ENCODE measurements around the gene NKX3-2.

NKX3-2 gene

GRCh38 chr4:13540446-13541175 lies 3.7 kb downstream of the NKX3-2 start:
- no peaks in the 10 kb centered on the region for H3K9me3 ChIP-seq (ENCODE audit: control insufficient read depth, insufficient read depth, low read length)
- peaks cover under 1% of the 10 kb centered on the region; the same call in 1 of the 2 replicates for H3K4me1 ChIP-seq (ENCODE audit: insufficient read depth, low read length)
- H3K9ac ChIP-seq (ENCODE audit: low read depth, low read length): no peak overlapping the region
- no peaks in the 10 kb centered on the region for H3K36me3 ChIP-seq (ENCODE audit: insufficient read depth, low read length)

DNA sequence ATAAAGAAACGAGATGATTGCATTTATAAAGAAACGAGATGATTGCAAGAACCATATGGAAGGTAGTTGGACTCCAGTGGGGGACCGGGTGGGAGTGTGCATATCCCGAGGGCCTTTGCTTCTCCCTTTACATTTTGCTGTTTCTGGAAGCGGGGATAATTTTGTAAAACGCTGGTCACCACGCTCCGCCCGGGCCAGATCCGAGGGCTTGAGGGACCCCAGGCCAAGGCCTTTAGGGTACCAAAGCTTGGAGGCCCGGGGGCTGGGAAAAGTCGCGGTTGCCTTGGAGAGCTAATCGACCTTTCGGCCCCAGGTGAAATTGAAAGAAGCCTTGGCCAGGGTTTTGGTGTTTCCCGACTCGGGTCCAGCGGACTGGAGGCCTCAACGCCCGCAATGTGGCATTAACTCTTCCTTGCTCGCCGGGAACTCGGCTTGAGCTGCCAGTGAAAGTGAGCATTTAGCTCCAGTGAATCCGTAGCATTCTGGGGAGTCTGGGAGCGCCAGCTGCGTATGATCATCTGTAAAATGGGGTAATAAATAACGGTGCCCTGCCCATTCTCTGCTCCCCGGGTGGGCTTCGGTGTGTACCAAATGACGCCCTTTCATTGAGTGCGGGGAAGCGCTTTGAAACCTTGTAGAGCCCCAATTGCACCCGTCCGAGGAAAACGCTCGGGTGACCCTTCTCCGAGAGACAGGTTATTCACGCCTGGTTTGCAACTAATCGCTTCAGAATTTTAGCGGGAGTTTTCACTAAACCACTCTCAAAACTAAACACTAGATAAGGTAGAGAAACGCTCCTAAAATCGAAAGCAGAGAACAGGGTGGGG lies 4.5 kb downstream of the NKX3-2 start:
- Histone ChIP-seq H3K9me3 (ENCODE audit: control insufficient read depth, insufficient read depth, low read length) (no peaks in the 10 kb centered on the region), H3K9ac (ENCODE audit: low read depth, low read length) (peak overlapping the region; percentile 17; the same call in 1 of the 2 replicates), H3K36me3 (ENCODE audit: insufficient read depth, low read length) (no peaks in the 10 kb centered on the region), H3K4me1 (ENCODE audit: insufficient read depth, low read length) (peaks cover 3% of the 10 kb centered on the region; the same call in 1 of the 2 replicates)

DNA sequence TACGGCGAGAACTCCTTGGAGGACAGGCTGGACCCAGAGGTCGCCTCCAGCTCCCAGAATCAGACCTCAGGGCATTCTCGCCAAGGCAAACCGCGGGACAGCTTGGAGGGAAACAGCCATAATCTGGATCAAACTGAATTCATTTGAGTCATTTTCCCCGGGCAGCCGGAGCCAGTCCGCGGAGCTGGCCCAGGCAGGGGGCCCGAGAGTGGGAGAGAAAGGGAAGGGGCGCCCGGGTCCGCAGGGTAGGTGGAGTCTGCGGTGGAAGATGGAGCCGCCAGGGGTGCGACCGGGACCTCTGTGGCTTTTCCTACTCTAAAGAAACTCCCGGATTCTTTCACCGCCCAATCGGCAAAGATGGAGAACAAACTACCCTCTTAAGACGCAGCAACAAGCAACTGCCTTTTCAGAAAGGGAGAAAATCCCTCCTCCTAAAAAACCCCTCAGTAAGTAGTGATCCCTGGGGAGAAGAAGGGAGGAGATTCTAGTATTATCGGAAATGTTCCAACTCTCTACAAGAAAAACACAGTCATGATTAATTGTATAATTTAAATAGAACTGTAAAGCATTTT lies 5.2 kb downstream of the NKX3-2 start:
- Histone ChIP-seq H3K9me3 (ENCODE audit: control insufficient read depth, insufficient read depth, low read length) (no peaks in the 10 kb centered on the region), H3K36me3 (ENCODE audit: insufficient read depth, low read length) (no peaks in the 10 kb centered on the region), H3K9ac (ENCODE audit: low read depth, low read length) (no peak overlapping the region), H3K4me1 (ENCODE audit: insufficient read depth, low read length) (peaks cover 3% of the 10 kb centered on the region; the same call in 1 of the 2 replicates)

- Histone ChIP-seq H3K4me1 (ENCODE audit: insufficient read depth, low read length) (peaks cover 9% of the 10 kb centered on the region; the same call in 1 of the 2 replicates), H3K9me3 (ENCODE audit: control insufficient read depth, insufficient read depth, low read length) (no peaks in the 10 kb centered on the region)
Observed at GRCh38 chr4:13538427-13538973, 5.8 kb downstream of the NKX3-2 start.

GRCh38 chr4:13537832-13538177 lies 6.5 kb downstream of the NKX3-2 start:
- Histone ChIP-seq H3K9me3 (ENCODE audit: control insufficient read depth, insufficient read depth, low read length) (no peaks in the 10 kb centered on the region), H3K4me1 (ENCODE audit: insufficient read depth, low read length) (peaks cover 9% of the 10 kb centered on the region), H3K36me3 (ENCODE audit: insufficient read depth, low read length) (no peaks in the 10 kb centered on the region), H3K9ac (ENCODE audit: low read depth, low read length) (no peak overlapping the region)

More at GRCh38 chr4:13538427-13538973, 5.8 kb downstream of the NKX3-2 start:
- Histone ChIP-seq H3K9ac (ENCODE audit: low read depth, low read length) (no peak overlapping the region), H3K36me3 (ENCODE audit: insufficient read depth, low read length) (no peaks in the 10 kb centered on the region)

GRCh38 chr4:13537011-13537831 lies 7.1 kb downstream of the NKX3-2 start:
- Histone ChIP-seq H3K4me1 (ENCODE audit: insufficient read depth, low read length) (peaks cover 15% of the 10 kb centered on the region), H3K9ac (ENCODE audit: low read depth, low read length) (no peak overlapping the region), H3K9me3 (ENCODE audit: control insufficient read depth, insufficient read depth, low read length) (no peaks in the 10 kb centered on the region), H3K36me3 (ENCODE audit: insufficient read depth, low read length) (no peaks in the 10 kb centered on the region)

GRCh38 chr4:13536607-13537006 lies 7.7 kb downstream of the NKX3-2 start:
- Histone ChIP-seq H3K9me3 (ENCODE audit: control insufficient read depth, insufficient read depth, low read length) (no peaks in the 10 kb centered on the region), H3K4me1 (ENCODE audit: insufficient read depth, low read length) (peaks cover 21% of the 10 kb centered on the region), H3K9ac (ENCODE audit: low read depth, low read length) (no peak overlapping the region), H3K36me3 (ENCODE audit: insufficient read depth, low read length) (no peaks in the 10 kb centered on the region)

- H3K36me3 ChIP-seq (ENCODE audit: insufficient read depth, low read length): no peaks in the 10 kb centered on the region
- peaks cover 25% of the 10 kb centered on the region for H3K4me1 ChIP-seq (ENCODE audit: insufficient read depth, low read length)
- H3K9ac ChIP-seq (ENCODE audit: low read depth, low read length): peak overlapping the region; percentile 22; the same call in 1 of the 2 replicates
- no peaks in the 10 kb centered on the region for H3K9me3 ChIP-seq (ENCODE audit: control insufficient read depth, insufficient read depth, low read length)
Observed at GRCh38 chr4:13535708-13536361, 8.5 kb downstream of the NKX3-2 start.

GRCh38 chr4:13535118-13535517 lies 9.2 kb downstream of the NKX3-2 start:
- Histone ChIP-seq H3K4me1 (ENCODE audit: insufficient read depth, low read length) (peaks cover 32% of the 10 kb centered on the region), H3K9ac (ENCODE audit: low read depth, low read length) (peak overlapping the region; percentile 4; the same call in 1 of the 2 replicates), H3K36me3 (ENCODE audit: insufficient read depth, low read length) (no peaks in the 10 kb centered on the region), H3K9me3 (ENCODE audit: control insufficient read depth, insufficient read depth, low read length) (no peaks in the 10 kb centered on the region)

DNA sequence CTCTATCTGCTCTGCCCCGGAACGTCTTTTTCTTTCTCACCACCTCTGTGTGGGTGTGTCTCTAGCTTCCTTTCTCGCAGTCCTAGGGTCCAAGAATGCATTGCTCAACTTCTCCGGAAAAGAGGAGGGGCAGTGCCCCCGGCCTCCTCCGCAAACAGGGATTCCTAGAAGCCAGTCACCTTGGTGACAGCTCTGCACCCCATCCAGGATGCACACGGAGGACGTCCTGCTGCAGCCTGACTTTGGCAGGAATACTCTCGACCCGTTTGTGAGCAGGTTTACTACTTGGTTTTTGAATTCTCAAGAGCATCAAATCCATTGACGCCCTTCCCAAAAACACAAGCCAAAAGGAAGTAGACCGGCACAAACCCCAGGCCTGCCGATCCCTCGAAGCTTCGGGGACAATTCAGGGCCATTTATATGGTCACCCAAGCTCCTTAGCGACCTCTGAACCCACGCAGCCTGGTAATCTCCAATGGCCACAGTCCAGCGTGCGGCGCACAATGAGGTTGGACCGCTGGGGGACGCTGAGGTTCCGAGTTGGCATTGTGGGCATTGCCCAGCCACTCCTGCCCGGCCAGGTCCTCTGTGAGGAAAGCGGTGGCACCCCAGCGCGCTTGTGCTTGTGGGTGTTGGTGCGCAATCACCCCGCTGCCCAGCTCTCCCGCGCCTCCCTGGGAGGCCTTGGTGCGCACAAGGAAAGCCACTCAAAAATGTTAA lies 9.8 kb downstream of the NKX3-2 start:
- Histone ChIP-seq H3K36me3 (ENCODE audit: insufficient read depth, low read length) (no peaks in the 10 kb centered on the region), H3K4me1 (ENCODE audit: insufficient read depth, low read length) (peaks cover 35% of the 10 kb centered on the region), H3K9ac (ENCODE audit: low read depth, low read length) (no peak overlapping the region; the same call in 1 of the 2 replicates), H3K9me3 (ENCODE audit: control insufficient read depth, insufficient read depth, low read length) (no peaks in the 10 kb centered on the region)

- Histone ChIP-seq H3K36me3 (ENCODE audit: insufficient read depth, low read length) (no peaks in the 10 kb centered on the region), H3K9ac (ENCODE audit: low read depth, low read length) (no peak overlapping the region), H3K9me3 (ENCODE audit: control insufficient read depth, insufficient read depth, low read length) (no peaks in the 10 kb centered on the region), H3K4me1 (ENCODE audit: insufficient read depth, low read length) (peaks cover 38% of the 10 kb centered on the region)
Observed at GRCh38 chr4:13533670-13534343, 10.5 kb downstream of the NKX3-2 start.

DNA sequence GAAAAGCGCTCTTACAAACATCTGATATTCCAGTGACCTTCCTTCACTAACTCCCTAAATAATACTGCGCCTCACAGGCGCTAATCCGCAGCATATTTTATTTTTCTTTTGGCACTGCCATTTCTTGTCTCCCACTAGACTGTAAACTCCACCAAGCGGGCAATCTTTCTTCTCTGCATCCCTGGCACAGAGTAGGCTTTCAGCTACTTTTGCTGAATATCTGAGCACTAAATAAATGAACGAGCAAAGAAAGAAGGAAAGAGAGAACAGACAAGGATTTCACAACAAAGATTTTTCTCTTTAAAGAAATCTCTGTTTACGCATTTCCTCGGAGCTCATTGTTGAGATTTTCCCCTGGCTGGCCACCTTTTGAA lies 12.7 kb downstream of the NKX3-2 start:
- Histone ChIP-seq H3K4me1 (ENCODE audit: insufficient read depth, low read length) (peaks cover 38% of the 10 kb centered on the region), H3K9me3 (ENCODE audit: control insufficient read depth, insufficient read depth, low read length) (no peaks in the 10 kb centered on the region), H3K36me3 (ENCODE audit: insufficient read depth, low read length) (no peaks in the 10 kb centered on the region), H3K9ac (ENCODE audit: low read depth, low read length) (0 out of 2 replicates have a peak overlapping the region, but pooled peaks have one; percentile 37)
